Measurements from ENCODE around the gene APOBEC4.
"Not testable (repeated sequence)": the region's sequence is repeated elsewhere in the genome, so short reads cannot be mapped to it uniquely, and the experiment has no call there.

The APOBEC4 gene

DNA sequence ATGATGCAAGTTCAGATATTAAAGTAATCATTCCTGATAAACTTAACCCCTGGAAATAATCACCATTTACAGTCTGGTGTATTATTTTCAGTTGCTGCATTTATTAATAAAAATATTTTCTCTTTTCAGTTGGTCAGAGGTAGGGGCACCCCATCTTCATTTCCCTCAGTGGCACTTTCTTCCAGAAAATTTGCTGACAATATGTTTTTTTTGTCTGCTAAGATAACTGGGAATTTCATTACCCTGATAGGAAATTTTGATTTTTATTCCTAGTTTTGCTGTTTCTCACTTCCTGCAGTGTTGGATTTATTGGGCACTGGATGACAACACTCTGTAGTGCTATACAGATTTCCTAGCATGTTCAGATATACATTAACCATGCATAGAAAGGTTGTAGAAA, 33.1 kb upstream of the APOBEC4 start:
- no peak overlapping the region for H3K4me3 ChIP-seq (ENCODE audit: low read depth, low read length)
- TF ChIP-seq CTCF (IDR thresholded peaks at IDR 0.05; ENCODE audit: borderline replicate concordance, insufficient read depth, low read depth, low read length) = no peak

DNA sequence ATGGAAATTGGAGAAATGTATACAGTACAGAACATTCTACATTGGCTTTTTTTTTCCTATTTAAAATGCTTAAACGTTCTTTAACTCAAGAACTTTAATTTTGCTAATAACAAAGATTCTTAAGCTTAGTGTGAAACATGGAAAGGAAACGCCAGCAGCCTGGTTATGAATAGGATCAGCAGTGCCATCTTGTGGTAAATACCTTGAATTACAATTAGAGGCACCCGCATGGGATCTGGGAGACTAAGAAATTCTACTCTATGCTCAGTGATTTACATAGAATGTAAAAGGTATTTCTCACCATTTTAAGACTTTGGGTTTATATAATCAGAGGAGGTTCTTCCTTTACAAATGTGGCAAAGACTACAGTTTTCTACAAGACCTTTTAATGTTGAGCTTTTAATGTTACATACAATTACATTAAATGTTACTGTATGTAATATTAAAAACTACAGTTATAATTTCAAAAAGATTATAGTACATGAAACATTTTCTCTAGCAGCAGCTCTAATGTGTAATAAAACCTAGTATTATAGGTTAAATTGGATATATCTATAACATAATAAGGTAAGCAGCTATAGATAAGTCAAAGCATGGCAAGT, 32.1 kb upstream of the APOBEC4 start:
- H3K4me3 ChIP-seq (ENCODE audit: low read depth, low read length) = no peak overlapping the region
- TF ChIP-seq CTCF (IDR thresholded peaks at IDR 0.05; ENCODE audit: borderline replicate concordance, insufficient read depth, low read depth, low read length) = peak; percentile 43; the same call in 1 of the 2 replicates

DNA sequence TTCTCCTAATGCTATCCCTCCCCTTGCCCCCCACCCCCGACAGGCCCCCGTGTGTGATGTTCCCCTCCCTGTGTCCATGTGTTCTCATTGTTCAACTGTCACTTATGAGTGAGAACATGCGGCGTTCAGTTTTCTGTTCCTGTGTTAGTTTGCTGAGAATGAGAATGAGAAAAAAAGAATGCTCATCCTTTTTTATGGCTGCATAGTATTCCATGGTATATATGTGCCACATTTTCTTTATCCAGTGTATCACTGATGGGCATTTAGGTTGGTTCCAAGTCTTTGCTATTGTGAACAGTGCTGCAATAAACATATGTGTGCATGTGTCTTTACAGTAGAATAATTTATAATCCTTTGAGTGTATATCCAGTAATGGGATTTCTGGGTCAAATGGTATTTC, 26.2 kb upstream of the APOBEC4 start:
- not testable (repeated sequence) for H3K4me3 ChIP-seq (ENCODE audit: low read depth, low read length)

DNA sequence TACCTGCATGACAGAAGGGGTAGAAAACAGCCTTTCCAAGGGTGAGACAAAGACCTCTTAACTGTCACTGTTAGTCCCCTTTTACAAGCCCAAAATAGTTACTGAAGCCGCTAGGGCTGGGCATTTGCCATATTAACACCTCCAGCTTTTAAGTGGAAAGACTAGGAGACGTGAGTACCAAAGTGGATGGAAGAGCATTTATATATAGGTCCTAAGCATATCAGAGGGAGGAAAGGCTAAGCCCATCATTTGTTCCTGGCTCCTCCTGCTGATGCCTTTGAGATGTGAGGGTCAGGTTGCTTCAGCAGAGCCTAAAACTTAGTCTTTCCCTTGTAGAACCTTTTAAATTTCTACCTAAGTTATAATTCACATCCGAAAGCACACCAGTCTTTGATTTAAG, 25.7 kb upstream of the APOBEC4 start:
- no peak overlapping the region for H3K4me3 ChIP-seq (ENCODE audit: low read depth, low read length)
- TF ChIP-seq CTCF (IDR thresholded peaks at IDR 0.05; ENCODE audit: borderline replicate concordance, insufficient read depth, low read depth, low read length) = no peak

DNA sequence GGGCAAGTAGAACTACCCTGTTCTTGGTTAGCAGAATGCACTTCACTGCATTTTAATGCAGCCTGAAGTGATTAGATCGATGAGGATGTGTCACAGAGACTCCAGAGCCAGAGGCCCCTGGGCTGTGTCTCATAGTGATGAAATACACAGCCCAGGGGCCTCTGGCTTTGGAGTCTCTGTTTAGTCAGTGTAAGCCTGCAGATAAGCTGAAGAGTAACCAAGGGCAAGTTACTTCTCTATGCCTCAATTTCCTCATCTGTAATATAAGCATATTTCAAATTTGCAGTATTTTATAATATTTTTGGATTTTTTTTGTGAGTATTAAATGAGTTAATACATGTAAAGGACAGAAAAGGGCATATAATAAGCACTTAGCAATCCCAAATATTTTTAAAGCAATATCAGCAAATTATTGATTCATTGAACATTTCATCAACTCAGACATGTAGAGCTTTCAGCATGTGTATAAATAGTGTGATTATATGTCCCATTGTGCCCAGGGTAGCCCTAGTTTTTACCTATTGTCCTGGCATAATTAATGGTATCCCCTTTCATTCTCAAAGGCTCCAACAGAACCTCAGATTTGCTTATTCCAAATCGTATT, 23.6 kb upstream of the APOBEC4 start:
- TF ChIP-seq CTCF (IDR thresholded peaks at IDR 0.05; ENCODE audit: borderline replicate concordance, insufficient read depth, low read depth, low read length) = no peak

DNA sequence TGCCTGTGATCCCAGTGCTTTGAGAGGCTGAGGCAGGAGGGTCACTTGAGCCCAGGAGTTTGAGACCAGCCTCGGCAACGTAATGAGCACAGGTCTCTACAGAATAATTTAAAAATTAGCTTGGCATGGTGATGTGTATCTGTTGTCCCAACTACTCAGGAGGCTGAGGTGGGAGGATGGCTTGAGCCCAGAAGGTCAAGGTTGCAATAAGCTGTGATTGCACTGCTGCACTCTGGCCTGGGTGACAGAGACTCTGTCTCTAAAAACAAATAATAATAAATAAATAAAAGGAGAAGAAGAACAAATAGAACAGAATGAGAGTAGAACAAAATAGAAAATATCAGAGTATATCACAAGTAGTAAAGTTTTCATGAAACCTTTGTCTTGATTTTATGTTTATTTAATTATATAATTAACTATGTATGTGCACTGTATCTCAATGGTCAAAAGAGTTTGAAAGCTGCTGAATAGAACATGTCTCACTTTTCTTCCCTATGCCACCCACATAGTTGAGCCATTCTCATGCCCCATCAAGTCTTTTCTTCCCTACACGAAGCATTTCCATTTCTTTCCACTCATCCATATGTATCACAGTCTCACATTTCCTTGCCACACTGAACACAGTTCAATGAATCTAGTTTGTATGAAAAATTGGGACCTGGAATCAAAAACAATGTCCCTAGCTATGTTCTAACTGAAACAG, 22.9 kb upstream of the APOBEC4 start:
- no peak for TF ChIP-seq CTCF (IDR thresholded peaks at IDR 0.05; ENCODE audit: borderline replicate concordance, insufficient read depth, low read depth, low read length)
- H3K4me3 ChIP-seq (ENCODE audit: low read depth, low read length) = no peak overlapping the region

More for the DNA sequence above, 23.6 kb upstream of the APOBEC4 start:
- H3K4me3 ChIP-seq (ENCODE audit: low read depth, low read length) = no peak overlapping the region

- no peak for TF ChIP-seq CTCF (IDR thresholded peaks at IDR 0.05; ENCODE audit: borderline replicate concordance, insufficient read depth, low read depth, low read length)
- no peak overlapping the region for H3K4me3 ChIP-seq (ENCODE audit: low read depth, low read length)
These were observed 22.3 kb upstream of the APOBEC4 start for GRCh38 chr1:183675381-183675780.
